ENCODE measurements around the gene WFS1.

The WFS1 gene

DNA sequence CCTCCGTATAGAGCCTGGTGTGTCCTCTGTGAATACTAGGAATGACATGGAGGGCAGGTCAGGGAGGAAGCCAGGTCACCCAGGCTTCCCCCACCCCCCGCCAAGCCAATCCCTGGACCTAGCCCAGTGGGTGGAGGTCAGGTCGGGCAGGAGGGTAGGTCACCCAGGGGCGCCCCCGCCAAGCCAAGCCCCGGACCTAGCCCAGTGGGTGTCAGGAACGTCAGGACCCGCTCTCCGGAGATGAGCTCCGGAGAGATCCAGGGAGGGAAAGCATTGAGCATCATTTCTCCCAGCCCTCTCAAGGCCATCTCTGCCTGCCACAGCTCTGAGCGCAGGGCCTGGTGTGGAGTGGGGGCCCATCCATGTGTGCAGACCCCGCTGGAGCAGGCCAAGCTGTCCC, 48.6 kb downstream of the WFS1 start:
- DNase-seq (ENCODE audit: low read depth), result no peak
- TF ChIP-seq, protein P1, sequence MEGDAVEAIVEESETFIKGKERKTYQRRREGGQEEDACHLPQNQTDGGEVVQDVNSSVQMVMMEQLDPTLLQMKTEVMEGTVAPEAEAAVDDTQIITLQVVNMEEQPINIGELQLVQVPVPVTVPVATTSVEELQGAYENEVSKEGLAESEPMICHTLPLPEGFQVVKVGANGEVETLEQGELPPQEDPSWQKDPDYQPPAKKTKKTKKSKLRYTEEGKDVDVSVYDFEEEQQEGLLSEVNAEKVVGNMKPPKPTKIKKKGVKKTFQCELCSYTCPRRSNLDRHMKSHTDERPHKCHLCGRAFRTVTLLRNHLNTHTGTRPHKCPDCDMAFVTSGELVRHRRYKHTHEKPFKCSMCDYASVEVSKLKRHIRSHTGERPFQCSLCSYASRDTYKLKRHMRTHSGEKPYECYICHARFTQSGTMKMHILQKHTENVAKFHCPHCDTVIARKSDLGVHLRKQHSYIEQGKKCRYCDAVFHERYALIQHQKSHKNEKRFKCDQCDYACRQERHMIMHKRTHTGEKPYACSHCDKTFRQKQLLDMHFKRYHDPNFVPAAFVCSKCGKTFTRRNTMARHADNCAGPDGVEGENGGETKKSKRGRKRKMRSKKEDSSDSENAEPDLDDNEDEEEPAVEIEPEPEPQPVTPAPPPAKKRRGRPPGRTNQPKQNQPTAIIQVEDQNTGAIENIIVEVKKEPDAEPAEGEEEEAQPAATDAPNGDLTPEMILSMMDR (IDR thresholded peaks at IDR 0.05; ENCODE audit: insufficient read depth, low read depth, low read length, missing control alignments), result no peak
- no peak overlapping the region for H3K4me3 ChIP-seq (ENCODE audit: low read length)

GRCh38 chr4:6319530-6320150, 50.0 kb downstream of the WFS1 start:
- no peak for DNase-seq (ENCODE audit: low read depth)
- TF ChIP-seq, protein P1 (IDR thresholded peaks at IDR 0.05; ENCODE audit: insufficient read depth, low read depth, low read length, missing control alignments), result no peak
- no peak overlapping the region for H3K4me3 ChIP-seq (ENCODE audit: low read length)

DNA sequence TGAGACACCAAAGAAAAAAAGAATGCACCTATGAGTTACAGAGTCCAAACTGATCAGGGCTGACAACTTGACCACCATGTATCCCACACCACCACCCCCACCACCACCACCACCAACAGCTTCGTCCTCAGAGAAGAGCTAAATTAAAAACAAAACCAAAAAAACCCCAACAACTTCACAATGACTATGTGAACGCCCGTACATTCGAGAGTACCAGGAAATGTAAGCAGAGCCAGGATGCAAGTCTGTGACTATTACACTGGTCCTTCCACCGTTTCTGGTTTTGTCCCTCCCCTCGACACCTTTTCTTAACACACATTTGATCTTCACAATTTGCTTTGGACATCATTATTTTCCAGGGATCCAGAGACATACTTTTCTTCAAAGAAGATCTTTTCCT, 51.0 kb downstream of the WFS1 start:
- TF ChIP-seq, protein P1 (IDR thresholded peaks at IDR 0.05; ENCODE audit: insufficient read depth, low read depth, low read length, missing control alignments), result no peak
- no peak overlapping the region for H3K4me3 ChIP-seq (ENCODE audit: low read length)
- no peak for DNase-seq (ENCODE audit: low read depth)

DNA sequence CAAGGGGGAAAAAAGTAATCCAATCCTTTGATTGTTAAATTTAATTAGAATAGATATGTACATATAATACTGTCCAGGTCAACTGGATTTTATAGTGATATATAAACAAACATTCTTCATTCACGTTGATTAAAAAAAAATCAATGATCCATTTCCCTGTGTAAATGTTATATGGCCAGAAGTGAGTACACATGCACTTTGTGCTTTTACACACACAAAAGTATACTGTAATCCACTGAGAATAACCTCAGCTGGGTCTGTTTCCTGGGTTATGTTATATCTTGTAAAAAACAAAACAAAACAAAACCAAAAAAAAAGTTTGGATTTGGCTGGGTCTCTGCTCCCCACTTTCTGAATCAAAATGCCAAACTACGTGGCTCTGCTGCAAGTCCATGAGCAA, 51.7 kb downstream of the WFS1 start:
- H3K4me3 ChIP-seq (ENCODE audit: low read length), result no peak overlapping the region
- TF ChIP-seq, protein P1 (IDR thresholded peaks at IDR 0.05; ENCODE audit: insufficient read depth, low read depth, low read length, missing control alignments), result no peak
- DNase-seq (ENCODE audit: low read depth), result no peak

DNA sequence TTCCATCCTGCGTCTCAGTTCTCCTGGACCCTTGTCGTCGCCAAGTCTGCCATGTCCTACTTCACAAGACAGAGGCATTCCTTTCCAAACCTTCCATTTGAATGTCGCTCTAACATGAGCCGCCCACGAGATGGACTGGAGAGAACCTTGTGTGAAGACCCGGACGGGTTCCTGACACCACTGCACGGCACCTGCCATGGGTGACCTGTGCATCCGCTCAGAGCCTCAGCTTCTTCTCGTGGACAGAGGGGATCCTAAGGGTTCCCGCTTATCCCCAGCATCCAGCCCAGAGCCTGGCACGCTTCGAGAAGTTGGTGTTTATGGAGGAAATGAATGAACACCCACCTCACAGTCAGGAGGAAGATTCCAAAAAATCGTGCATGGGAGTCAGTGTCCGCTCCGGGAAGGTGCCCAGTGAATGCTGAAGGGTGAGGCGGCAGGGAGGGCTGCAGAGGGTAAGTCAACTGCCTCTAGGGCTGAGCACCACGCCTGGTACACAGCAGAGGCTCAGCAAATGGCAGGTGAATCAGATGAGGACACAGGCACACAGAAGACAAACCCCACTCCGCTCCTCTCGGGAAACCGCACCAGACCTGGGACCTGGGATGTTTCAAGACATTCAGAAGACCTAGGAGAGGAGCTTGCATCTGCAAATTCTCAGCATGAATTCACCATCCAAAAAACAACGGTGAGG, 52.6 kb downstream of the WFS1 start:
- no peak overlapping the region for H3K4me3 ChIP-seq (ENCODE audit: low read length)
- TF ChIP-seq, protein P1 (IDR thresholded peaks at IDR 0.05; ENCODE audit: insufficient read depth, low read depth, low read length, missing control alignments), result no peak
- DNase-seq (ENCODE audit: low read depth), result no peak

DNA sequence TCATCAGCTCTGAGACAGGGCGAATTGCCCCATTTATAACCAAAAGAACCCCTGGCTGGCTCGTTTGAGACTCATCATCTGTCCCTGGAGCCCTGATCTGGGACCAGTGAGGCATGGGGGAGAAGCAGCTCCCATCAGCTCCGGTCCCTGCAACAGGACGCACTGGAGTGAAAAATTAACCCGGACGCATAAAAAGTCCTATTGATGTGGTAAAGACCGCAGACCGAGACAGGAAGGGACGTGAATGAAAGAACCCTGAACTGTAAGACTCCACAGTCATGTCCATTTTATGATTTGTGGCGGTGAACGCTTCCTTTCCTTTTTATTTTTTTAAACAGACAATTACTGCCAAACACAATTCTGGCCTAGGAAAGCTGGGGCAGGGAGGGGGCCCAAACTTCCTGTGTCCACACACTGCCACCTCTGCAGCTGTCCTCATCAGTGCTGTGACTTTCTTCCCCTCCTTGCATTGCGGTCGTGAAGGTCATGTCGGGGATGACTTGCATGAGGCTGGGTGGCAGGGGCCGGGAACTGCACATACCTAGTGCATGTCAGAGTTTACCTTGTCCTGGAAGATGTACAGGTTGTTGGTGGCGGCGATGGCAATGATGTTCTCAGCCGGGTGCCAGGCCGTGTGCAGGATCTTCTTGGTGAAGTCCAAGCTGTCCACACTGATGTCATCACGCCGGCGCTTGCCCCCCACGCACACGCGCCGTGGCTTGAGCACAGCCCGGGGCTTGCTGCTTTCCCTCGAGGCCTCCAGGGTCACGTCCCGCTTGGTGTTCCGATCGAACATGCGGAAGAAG, 53.3 kb downstream of the WFS1 start:
- TF ChIP-seq, protein P1 (IDR thresholded peaks at IDR 0.05; ENCODE audit: insufficient read depth, low read depth, low read length, missing control alignments), result no peak
- no peak for DNase-seq (ENCODE audit: low read depth)
- H3K4me3 ChIP-seq (ENCODE audit: low read length), result no peak overlapping the region

Measured in epithelial cell of esophagus (primary cell).